ENCODE results near the gene PCSK7.

PCSK7 gene

DNA sequence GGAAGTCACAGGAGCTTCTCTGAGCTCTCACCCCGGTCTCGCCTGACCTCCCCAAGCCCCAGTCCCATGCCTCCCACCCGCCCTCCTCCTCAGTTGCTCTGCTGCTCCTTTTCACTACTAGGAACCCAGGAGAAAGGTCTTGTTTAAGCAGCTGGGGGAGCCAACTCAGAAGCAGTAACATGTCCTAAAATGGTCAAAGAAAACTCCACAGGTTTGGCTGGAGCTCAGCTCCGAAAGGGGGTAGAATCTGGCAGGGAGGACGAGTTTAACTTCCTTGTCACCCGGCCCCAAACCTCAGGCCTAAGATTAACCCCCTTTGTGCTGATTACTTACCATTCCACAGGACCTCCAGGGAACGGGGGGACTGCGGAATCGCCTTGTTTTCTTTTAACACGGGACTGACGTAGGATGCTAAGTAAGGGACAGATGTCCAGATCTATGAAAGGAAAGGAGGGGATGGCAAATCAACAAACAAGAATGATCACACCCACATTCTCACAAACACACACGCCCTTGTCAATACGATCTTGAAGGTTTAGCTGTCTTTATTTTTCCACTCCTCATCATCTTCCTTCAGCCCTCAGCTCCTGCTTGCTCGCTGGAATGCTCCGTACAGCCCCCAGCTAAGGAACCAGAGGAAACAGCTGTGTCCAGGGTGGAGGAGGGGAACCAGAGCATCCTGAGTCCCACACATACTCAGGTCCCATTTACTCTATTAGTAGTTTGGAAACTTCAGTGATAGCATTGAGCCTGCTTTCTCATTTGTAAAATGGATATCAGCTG lies 13.5 kb downstream of the PCSK7 start:
- Histone ChIP-seq H4K20me1 (ENCODE audit: low read depth, low read length) (no peaks in the 10 kb centered on the region), H3K9me2 (replicated peaks; ENCODE audit: insufficient read depth, low read length) (no peaks in the 10 kb centered on the region), H3K4me3 (ENCODE audit: insufficient read depth, low read length, poor library complexity, severe bottlenecking) (no peak overlapping the region), H3K36me3 (ENCODE audit: low read length) (no peaks in the 10 kb centered on the region), H3K79me2 (ENCODE audit: insufficient read depth, low read length) (no peaks in the 10 kb centered on the region), H3F3A (ENCODE audit: insufficient read depth) (no peaks in the 10 kb centered on the region), H3K9me3 (ENCODE audit: insufficient read depth, low read length) (no peaks in the 10 kb centered on the region), H2AFZ (ENCODE audit: low read depth, low read length, severe bottlenecking) (no peak overlapping the region), H3K27me3 (ENCODE audit: low read length) (no peaks in the 10 kb centered on the region), H3K27ac (ENCODE audit: low read depth, low read length) (no peak overlapping the region), H3K9ac (ENCODE audit: low read length) (no peak overlapping the region), H3K4me2 (ENCODE audit: low read depth, low read length, poor library complexity, severe bottlenecking) (no peak overlapping the region)
- TF ChIP-seq EZH2phosphoT487 (conservative IDR thresholded peaks at IDR 0.05; ENCODE audit: low read length): no peak
- TF ChIP-seq, protein P1, sequence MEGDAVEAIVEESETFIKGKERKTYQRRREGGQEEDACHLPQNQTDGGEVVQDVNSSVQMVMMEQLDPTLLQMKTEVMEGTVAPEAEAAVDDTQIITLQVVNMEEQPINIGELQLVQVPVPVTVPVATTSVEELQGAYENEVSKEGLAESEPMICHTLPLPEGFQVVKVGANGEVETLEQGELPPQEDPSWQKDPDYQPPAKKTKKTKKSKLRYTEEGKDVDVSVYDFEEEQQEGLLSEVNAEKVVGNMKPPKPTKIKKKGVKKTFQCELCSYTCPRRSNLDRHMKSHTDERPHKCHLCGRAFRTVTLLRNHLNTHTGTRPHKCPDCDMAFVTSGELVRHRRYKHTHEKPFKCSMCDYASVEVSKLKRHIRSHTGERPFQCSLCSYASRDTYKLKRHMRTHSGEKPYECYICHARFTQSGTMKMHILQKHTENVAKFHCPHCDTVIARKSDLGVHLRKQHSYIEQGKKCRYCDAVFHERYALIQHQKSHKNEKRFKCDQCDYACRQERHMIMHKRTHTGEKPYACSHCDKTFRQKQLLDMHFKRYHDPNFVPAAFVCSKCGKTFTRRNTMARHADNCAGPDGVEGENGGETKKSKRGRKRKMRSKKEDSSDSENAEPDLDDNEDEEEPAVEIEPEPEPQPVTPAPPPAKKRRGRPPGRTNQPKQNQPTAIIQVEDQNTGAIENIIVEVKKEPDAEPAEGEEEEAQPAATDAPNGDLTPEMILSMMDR (IDR thresholded peaks at IDR 0.05; ENCODE audit: insufficient read depth, low read length, poor library complexity, severe bottlenecking): no peak

DNA sequence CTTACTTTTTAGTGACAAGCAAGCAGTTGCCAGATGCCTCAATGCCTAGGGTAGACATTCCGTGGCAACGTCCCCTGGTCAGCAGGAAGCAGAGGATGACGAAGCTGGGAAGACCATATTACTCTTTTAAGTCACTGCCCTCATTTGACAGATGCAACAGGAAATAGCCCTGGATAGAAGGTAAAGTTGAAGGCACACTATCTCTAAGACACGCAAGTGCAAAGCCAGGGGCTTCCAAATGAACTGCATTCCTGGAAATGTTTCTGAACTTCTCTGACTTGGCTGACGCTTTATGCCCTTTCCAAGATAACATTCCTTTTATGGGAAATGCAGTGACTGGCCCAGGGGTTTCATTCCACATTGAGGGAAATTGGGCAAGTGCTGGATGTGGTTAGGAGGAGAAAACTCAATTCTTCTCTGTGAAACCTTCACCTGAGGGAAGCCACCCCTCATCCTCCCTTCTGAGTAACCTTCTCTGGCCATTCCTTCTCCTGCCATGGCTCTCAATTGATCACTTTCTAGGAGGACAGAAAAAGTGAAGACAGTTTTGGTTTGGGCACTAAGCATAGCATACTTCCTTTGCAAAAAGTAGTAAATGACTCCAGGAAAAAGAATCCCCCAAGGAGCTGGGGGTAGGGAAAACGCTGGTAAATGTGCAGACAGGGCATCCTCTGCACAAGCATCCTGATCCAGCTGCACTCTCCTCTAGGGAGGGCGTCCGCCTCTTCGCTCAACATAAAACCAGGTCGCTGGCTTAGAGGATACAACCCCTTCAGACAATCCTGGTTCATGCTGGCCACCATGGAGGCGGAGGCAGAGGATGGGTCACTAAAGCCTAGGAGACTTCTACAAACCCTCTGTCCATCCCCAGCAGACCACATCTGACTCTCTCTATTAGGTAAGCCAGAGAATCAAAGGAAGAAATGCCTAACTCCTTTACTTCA lies 14.5 kb downstream of the PCSK7 start:
- Histone ChIP-seq H4K20me1 (ENCODE audit: low read depth, low read length) (no peaks in the 10 kb centered on the region), H3K9ac (ENCODE audit: low read length) (no peak overlapping the region), H2AFZ (ENCODE audit: low read depth, low read length, severe bottlenecking) (no peak overlapping the region), H3K9me2 (replicated peaks; ENCODE audit: insufficient read depth, low read length) (no peaks in the 10 kb centered on the region), H3K4me3 (ENCODE audit: insufficient read depth, low read length, poor library complexity, severe bottlenecking) (no peak overlapping the region), H3K27me3 (ENCODE audit: low read length) (no peaks in the 10 kb centered on the region), H3K27ac (ENCODE audit: low read depth, low read length) (no peak overlapping the region), H3K4me2 (ENCODE audit: low read depth, low read length, poor library complexity, severe bottlenecking) (no peak overlapping the region), H3K79me2 (ENCODE audit: insufficient read depth, low read length) (no peaks in the 10 kb centered on the region), H3F3A (ENCODE audit: insufficient read depth) (no peaks in the 10 kb centered on the region), H3K36me3 (ENCODE audit: low read length) (no peaks in the 10 kb centered on the region), H3K9me3 (ENCODE audit: insufficient read depth, low read length) (no peaks in the 10 kb centered on the region)
- TF ChIP-seq, protein P1 (IDR thresholded peaks at IDR 0.05; ENCODE audit: insufficient read depth, low read length, poor library complexity, severe bottlenecking): no peak
- TF ChIP-seq EZH2phosphoT487 (conservative IDR thresholded peaks at IDR 0.05; ENCODE audit: low read length): no peak

DNA sequence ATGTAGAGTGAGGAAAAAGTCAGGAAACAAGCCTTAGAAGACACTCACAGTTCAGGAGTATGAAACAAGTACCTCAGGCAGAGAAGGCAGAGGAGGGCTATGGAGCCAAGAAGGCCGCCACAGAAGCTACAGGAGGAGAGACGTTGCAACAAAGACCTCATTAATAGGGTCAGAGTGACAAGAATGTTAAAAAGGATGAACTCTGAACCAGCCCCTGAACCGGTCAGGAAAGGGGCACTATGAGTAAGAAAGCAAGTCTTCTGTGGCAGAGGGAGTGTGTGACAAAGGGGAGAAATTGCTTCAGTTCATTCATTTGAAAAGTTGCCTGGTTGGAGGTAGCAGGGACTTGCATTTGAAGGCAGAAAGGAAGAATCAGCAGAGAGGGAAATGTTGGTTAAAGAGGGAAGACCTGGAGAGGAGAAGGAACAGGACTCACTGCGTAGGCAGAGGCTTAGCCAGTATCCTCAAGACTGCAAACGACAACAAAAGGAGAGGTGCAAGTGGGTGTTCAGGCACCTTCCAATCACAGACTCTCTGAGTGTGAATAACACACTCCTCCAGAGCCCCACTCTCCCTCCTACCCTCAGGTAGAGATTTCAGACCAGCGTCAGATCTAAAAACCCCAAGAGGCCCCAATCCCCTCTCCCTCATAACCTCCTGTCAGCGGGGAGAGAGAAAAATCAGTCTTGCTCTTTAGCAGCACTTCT lies 17.3 kb downstream of the PCSK7 start:
- no peak overlapping the region for H3K27ac ChIP-seq (ENCODE audit: low read depth, low read length)
- no peak overlapping the region for H3K4me3 ChIP-seq (ENCODE audit: insufficient read depth, low read length, poor library complexity, severe bottlenecking)
- no peaks in the 10 kb centered on the region for H3K9me3 ChIP-seq (ENCODE audit: insufficient read depth, low read length)
- H4K20me1 ChIP-seq (ENCODE audit: low read depth, low read length): no peaks in the 10 kb centered on the region
- no peak overlapping the region for H2AFZ ChIP-seq (ENCODE audit: low read depth, low read length, severe bottlenecking)
- H3K36me3 ChIP-seq (ENCODE audit: low read length): no peaks in the 10 kb centered on the region
- H3K79me2 ChIP-seq (ENCODE audit: insufficient read depth, low read length): no peaks in the 10 kb centered on the region
- no peaks in the 10 kb centered on the region for H3K27me3 ChIP-seq (ENCODE audit: low read length)
- TF ChIP-seq, protein P1 (IDR thresholded peaks at IDR 0.05; ENCODE audit: insufficient read depth, low read length, poor library complexity, severe bottlenecking): no peak
- TF ChIP-seq EZH2phosphoT487 (conservative IDR thresholded peaks at IDR 0.05; ENCODE audit: low read length): no peak
- H3F3A ChIP-seq (ENCODE audit: insufficient read depth): no peaks in the 10 kb centered on the region
- no peak overlapping the region for H3K4me2 ChIP-seq (ENCODE audit: low read depth, low read length, poor library complexity, severe bottlenecking)
- H3K9ac ChIP-seq (ENCODE audit: low read length): no peak overlapping the region
- no peaks in the 10 kb centered on the region for H3K9me2 ChIP-seq (replicated peaks; ENCODE audit: insufficient read depth, low read length)
